Sigmoid colon (tissue), 3 donors: ENCODE measurements around the gene FAM53C.

Experiments used
- CTCF ChIP-seq, 4 experiments: fragments of 450-650 bp in 3 of 4; fragments of 200-600 bp in 1 of 4; IDR thresholded peaks; one replicate each; pipeline ENCODE4 v1.5.1; 2016 to 2019; ENCODE audit warnings: antibody characterized with exemption in 4 of 4, mild to moderate bottlenecking in 3 of 4, moderate library complexity in 2 of 4
- POLR2A ChIP-seq, 2 donors: fragments of 450-650 bp; IDR thresholded peaks; one replicate each; pipeline ENCODE4 v1.6.1; 2016; ENCODE audit warnings: antibody characterized with exemption in 2 of 2, mild to moderate bottlenecking in 2 of 2, moderate library complexity in 2 of 2

GRCh38 chr5:138349852-138350562 is 11.9 kb downstream of the FAM53C start:
- TF ChIP-seq POLR2A (IDR thresholded peaks at IDR 0.05), result no peak
- no peak for TF ChIP-seq CTCF (IDR thresholded peaks at IDR 0.05)
